ENCODE data around the gene ADAMTSL2. TPM values are rescaled to one million over a fixed set of nuclear protein-coding genes. Genes with fewer than 3 reads are reported as not detected.
"Not testable (repeated sequence)": the region's sequence is repeated elsewhere in the genome, so short reads cannot be mapped to it uniquely, and the experiment has no call there.

The ADAMTSL2 gene
- total RNA-seq, 1 donor from 2014 or later: 5.1 TPM

DNA sequence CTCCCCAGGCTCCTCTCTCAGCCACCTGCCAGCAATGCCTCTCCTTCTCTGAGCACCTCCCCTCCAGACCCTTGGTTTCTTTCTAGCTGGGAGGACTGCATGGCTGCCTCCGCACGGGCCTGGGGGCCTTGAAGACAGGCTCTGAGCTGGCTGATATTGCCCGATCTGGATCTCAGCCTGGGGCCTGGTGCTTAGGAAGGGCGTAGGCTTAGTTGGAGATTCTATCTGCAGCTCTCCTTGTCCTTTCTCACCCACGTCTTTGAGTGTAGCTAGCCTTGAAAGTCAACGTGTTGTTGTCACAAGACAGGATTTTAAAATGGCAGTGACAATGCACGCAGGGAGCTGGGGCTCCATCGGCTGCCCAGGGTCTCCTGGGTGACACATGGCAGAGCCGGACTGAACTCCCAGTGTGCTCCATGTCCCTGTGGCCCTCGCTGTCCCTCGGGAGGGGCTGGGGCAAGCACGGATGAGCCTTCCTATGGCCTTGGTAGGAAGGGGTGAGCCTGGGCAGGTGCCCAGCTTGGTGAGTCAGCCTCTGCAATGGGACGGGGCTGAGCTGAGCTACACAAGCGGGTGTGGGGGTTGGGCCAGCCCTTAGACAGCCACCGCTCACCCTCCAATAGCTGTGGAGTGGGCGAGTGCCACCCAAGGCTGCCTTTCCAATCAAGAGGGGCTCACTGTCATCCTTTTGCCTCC is 9.4 kb downstream of the ADAMTSL2 start:
- intact Hi-C loops (cut with micrococcal nuclease): no loop called here
- DNase-seq (no peak), ATAC-seq (no peak)

DNA sequence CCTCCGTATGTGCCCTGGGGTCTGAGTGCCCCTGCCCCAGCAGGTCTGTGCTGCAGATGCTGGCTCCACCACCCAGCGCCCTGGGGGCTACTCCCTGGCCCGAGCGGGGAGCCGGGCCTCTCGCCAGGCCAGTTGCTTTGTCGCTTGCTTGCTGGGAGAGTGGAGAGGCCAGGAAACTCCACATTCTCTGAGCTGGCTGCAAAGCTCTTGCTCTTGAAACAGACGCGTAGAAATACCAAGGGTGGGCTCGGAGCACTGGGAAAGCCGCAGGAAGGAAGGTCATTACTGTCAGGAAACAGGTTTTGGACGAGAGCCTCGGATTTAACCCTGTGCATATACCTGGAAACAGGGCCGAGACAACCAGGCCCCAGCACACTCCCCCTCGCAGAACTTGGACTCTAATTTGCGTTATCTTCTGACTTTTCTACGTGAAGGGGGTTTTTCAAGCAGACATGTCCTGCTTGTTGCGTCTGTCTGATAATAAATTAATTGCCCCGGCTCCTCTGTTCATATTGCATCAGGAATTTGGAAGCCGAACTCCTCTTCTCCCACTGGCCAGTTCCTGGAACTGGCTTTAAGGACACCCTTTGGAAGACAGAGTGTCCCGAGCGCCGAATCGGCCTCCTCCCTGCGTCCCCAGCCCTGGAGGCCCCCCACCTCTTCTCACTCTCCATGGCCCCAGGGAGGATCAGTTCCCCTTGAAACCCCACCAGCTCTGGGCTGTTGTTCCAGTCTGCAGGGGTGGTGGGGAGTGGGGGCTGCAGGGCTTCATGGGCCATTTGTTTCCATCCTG is 11.2 kb downstream of the ADAMTSL2 start:
- peak; percentile 62 for DNase-seq
- ATAC-seq: peak; percentile 58
- intact Hi-C loops (cut with micrococcal nuclease): no loop called here

DNA sequence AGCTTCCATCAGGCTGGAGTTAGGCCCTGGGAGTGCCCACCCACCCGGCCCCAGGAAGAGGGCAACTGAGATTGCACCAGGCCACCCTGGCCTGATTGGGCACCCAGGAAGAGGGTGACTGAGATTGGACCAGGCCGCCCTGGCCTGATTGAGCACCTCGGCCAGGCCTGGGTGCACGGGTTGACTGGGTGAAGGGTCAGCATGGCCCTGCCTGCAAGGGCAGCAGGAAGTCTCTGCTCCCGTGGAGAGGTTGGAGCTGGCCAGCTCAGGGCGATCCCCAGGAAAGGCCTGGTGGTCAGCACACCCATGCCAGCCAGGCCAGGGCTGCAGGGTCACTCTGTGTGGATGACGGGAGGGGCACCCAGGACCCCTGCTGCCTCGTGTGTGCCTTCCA is 11.8 kb downstream of the ADAMTSL2 start:
- ATAC-seq (no peak), DNase-seq (no peak)

DNA sequence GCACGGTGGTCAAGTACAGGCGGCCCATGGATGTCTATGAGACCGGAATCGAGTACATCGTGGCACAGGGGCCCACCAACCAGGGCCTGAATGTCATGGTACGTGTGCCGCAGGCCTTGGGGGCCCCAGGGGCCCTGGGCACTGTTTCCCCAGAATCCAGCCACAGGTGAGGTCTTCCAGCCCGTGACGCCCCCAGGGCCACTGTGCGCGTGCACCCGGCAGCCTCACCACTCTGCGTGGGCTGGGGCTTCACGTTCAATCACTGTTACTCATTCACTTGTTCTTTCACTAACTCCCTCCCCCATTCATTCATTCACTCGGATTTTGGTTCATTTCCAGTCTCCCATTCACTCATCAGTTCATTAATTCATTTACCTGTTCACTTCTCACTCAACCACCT is 12.6 kb downstream of the ADAMTSL2 start:
- ATAC-seq (no peak), DNase-seq (no peak)
- intact Hi-C loops (cut with micrococcal nuclease): no loop called here

More for the DNA sequence above, 11.8 kb downstream of the ADAMTSL2 start:
- intact Hi-C loops (cut with micrococcal nuclease): no loop called here

DNA sequence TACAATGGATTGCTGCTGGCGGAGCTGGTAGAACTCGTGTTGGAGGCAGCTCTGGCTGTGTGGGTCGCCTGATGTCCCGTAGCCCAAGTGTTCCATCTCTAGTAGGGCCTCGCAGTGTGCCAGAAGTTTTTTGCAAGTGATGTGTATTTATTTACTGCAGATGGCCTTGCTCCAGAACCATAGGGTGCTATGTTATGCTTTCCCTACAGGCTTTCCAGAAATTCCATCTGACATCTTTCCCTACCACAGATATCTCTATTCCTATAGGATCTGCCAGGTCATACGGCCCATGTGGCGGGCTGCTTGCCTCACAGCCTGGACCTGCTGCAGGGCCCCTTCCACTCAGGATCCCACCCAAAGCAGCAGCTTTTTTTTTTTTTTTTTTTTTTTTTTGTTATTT is 16.9 kb downstream of the ADAMTSL2 start:
- no peak for DNase-seq
- intact Hi-C loops (cut with micrococcal nuclease): no loop called here
- no peak for ATAC-seq

DNA sequence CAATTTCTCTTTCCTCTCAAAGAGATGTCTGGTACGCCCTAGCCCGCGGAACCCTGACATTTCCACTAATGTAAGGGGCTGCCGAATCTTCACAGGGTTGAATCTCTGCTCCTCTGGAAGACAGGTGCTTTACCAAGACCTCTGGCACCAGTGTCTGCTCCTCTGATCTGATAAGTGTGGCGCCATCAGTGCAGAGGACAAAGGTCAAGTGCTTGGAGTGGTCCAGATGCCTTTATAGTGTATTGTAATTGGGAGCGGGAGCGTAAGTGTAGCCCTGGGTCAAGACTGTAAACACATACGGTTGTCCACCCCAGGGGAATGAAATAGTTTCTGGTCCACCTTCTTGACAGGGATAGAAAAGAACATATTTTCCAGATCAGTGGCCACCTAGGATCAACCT is 17.7 kb downstream of the ADAMTSL2 start:
- DNase-seq (no peak), ATAC-seq (no peak)
- intact Hi-C loops (cut with micrococcal nuclease): no loop called here

DNA sequence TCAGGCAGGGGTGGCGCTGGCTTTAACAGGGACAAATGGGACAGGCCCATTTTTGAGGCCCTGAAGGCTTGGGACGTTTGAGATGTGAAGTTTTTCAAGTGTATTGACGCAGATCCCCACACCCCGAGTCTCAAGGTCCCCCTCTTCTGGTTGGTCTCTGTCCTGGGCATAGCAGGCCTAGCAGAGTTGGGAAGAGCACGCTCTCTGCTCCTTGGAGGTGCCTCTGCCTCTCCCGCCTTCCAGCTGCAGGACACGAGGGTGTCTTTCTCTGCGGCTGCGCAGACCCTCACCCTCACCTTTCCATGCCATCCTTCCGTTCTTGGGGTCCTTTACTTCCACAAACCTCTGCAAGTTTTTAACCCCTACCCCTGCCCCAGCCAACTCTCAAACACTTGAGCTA is 18.6 kb downstream of the ADAMTSL2 start:
- DNase-seq: no peak
- intact Hi-C loops (cut with micrococcal nuclease): no loop called here

DNA sequence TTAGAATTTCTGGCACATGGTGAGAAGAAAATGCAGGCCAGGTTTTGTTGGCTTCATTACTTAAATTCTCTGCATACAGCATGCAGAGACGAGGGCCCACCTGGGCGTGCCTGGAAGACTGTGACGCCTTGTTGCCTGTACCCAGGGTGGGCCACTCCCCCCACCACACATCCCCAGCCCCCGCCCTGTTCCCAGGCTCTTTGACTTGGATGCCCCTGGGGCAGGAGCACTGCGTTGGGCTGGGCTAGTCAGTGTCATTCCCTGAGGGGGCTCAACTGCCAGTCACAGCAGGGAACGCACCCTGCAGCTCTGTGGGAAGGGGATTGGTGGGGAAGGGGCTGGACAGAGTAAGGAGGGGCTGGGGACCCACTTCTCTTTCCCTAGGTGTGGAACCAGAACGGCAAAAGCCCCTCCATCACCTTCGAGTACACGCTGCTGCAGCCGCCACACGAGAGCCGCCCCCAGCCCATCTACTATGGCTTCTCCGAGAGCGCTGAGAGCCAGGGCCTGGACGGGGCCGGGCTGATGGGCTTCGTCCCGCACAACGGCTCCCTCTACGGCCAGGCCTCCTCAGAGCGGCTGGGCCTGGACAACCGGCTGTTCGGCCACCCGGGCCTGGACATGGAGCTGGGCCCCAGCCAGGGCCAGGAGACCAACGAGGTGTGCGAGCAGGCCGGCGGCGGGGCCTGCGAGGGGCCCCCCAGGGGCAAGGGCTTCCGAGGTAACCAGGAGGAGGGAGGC is 19.6 kb downstream of the ADAMTSL2 start:
- intact Hi-C loops (cut with micrococcal nuclease): no loop called here
- ATAC-seq (no peak), DNase-seq (no peak)

More for the DNA sequence above, 18.6 kb downstream of the ADAMTSL2 start:
- no peak for ATAC-seq

DNA sequence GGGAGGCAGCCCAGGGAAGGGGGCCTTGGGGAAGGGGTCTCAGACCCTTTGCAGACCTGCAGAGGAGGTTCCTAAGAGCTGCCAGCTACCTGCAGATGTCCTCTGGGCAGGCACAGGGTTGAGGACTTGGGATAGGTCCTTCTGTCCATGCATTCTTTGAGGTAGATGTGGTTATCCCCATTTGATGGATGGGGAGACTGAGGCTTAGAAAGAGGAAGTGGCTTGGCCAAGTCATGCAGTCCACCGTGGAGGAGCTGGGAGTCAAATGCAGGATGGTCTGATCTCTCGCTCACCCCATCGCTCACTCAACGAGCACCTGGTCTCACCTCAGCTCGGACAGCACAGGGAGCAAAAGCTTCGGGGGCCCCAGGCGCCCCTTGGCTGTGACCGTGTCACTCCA is 20.2 kb downstream of the ADAMTSL2 start:
- no peak for DNase-seq
- intact Hi-C loops (cut with micrococcal nuclease): no loop called here
- no peak for ATAC-seq

DNA sequence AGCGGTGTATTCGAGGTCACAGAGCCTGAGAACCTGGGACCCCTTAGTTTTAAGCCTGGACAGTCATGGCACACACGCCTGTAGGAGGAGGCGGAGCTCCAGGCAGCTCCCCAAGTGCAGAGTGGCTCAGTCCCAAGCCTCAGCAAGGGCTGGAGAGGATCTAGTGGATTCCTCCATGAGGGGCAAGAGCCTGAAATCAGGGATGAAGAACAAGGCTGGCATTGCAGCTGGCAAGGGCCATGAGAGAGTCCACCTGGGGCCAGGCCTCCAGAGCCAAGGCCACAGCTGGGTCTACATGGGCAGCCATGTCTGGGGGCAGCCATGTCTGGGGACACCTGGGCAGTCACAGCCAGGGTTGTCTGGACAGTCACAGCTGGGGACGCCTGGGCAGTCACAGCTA is 21.9 kb downstream of the ADAMTSL2 start:
- intact Hi-C loops (cut with micrococcal nuclease): no loop called here
- ATAC-seq (no peak), DNase-seq (no peak)

DNA sequence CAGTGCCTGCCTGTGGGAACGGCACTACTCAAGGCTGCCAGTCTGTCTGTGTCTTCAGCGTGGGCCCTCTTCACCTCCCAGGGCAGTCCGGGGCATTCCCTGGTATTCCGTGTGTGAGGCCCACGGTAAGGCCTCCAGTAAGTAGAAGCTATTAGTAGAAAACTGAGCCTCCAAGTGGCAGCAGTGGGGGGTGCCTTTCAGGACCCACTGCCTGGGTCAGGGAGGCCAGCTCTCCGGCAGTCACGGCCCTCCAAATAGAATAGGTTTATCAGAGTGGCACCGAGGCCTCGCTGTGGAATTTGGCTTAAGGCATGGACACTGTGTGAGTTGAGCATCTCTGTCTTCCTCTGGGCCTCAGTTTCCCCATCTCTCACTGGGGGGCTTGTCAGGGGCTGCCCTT is 23.1 kb downstream of the ADAMTSL2 start:
- DNase-seq (no peak), ATAC-seq (no peak)
- intact Hi-C loops (cut with micrococcal nuclease): no loop called here

DNA sequence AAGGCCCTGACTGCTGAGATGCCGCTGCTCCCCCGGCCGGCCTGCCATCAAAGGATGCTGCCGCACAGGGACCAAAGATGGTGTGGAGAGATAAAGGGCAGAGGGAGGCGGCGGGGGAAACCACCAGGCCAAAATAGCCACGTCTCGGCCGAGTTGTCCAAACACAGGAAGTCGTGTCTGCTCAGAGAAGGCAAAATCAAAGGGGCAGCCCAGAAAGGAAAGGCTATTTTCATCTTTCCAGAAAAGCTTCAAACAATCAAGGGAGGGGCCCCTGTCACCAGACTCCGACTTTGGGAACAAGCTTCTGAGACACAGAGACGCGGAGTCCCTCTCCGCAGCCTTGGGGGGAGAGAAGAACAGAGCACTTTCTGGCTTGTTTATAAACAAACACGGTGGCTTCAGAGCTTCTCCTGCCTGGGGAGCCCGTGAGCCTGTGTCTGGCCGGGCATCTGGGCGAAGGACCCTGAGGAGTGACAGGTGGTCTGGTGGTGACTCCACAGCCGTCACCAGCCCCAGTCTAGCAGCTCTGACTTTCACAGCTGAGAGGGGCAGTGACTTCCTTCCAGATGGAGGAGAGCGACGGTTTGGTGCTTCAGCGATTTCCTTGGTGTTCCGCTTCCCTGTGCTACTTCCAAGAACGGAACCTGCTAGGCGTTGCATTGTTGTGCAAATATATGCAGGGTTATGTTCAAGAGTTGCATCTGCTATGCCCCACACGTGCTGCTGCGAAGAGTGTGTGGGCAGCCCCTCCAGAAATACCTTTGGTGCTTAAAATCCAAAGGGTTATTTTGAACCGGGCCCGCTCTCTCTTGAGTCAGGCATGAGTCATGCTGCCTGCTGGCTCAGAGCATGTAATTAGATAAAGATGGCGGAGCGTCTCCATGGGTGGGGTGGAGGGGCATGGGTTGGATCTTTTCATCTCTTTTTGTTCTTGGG is 24.0 kb downstream of the ADAMTSL2 start:
- ATAC-seq: peak; percentile 56
- no peak for DNase-seq
- intact Hi-C loops (cut with micrococcal nuclease): no loop called here

DNA sequence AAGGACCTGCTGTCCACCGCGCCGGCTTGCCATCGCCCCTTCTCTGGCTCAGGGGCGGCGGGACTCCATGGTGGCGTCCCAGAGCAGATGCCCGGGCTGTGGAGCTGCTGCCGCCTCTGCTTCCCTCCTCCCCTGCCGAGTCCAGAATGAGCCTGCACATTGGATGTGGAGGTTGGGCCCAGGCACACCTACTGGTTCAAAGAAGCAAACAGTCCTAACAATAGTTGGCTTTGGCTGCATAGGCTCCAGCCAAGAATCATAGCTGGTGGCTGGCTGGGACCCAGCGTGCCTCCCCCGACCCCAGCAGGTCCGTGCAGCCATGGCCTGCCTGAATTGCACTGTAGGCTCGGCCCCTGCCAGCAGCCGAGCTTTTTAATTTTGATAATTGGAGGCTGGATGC is 25.8 kb downstream of the ADAMTSL2 start:
- DNase-seq (peak; percentile 70), ATAC-seq (peak; percentile 60)

DNA sequence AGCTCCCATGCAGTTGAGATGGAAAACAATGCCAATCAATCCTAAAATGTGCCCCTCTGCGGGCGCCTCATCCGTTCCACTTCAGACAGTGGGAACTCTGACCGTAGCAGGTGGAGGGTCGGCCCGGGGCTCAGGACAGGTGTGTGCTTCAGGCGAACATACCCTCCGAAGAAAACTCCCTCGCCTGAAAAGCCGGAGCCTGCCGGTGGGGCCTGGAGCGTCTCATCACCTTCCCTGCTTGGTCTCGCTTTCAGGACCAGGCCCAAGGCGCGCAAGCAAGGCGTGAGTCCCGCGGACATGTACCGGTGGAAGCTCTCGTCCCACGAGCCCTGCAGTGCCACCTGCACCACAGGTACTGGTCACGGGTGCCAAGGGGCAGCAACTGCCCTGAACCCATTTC is 26.4 kb downstream of the ADAMTSL2 start:
- intact Hi-C loops (cut with micrococcal nuclease): no loop called here
- DNase-seq (no peak), ATAC-seq (no peak)

More for the DNA sequence above, 25.8 kb downstream of the ADAMTSL2 start:
- intact Hi-C loops (cut with micrococcal nuclease): no loop called here

DNA sequence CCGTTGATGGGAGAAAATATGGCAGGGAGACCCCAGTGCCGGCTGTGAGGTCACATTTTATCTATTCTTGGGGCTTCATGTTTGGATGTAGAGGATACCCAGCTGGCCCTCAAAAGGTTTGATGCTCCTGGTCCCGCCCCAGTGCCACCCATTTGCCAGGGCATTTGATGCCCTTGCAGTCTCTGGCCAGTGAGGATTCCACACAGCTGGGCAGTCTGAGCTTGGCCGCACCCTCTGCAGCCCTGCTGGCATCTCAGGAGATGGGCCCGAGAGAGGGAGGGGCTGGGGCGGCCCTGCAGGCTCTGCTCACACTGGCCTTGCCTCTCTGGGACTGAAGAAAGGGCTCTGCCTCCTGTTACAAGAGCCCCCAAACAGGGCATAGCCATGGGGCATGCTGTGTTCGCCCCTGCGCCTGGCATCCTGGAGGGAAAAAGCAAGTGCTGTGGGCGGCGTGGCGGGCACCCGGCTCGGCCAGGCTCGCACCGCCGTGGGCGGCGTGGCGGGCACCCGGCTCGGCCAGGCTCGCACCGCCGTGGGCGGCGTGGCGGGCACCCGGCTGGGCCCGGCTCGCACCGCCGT is 27.6 kb downstream of the ADAMTSL2 start:
- ATAC-seq: no peak
- intact Hi-C loops (cut with micrococcal nuclease): no loop called here
- no peak for DNase-seq

DNA sequence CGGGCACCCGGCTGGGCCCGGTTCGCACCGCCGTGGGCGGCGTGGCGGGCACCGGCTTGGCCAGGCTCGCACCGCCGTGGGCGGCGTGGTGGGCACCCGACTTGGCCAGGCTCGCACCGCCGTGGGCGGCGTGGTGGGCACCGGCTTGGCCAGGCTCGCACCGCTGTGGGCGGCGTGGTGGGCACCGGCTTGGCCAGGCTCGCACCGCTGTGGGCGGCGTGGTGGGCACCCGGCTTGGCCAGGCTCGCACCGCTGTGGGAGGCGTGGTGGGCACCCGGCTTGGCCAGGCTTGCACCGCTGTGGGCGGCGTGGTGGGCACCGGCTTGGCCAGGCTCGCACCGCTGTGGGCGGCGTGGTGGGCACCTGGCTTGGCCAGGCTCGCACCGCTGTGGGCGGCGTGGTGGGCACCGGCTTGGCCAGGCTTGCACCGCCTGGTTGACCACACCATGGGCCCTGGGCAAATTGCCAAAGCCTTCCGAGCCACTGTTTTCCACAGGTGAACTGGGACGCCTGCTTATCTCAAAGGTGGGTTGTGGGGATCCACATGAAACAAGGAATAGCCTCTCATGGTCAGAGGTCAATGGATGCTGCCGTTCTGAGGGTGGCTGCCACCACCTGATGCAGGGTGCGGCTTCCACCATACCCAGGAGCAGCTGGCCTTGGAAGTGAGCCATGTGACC is 28.2 kb downstream of the ADAMTSL2 start:
- intact Hi-C loops (cut with micrococcal nuclease): no loop called here
- DNase-seq (no peak), ATAC-seq (no peak)

DNA sequence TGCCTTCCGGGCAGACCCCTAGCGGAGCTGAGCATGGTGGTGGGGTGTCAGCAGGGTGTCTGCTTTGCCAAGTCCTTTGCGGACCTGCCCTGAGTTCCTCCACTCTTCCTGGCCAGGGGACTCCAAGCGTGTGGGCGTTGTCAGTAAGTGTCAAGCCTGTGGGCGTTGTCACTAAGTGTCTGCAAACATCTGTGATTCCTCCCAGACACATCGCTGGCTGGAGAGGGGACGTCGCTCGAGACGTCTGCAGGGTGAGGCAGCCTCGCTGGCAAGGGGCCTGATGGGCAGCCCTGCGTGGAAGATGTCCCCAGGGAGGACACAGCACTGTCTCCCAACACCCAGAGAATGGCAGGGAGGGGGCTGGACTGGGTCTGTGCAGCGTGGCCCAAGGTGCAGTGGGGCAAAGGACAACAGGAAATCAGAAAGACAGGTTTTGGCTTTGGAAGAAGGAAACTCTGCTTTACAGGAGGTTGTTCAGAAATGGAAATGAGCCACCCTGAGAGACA is 28.8 kb downstream of the ADAMTSL2 start:
- peak; percentile 80 for DNase-seq
- intact Hi-C loops (cut with micrococcal nuclease): no loop called here
- peak; percentile 55 for ATAC-seq

DNA sequence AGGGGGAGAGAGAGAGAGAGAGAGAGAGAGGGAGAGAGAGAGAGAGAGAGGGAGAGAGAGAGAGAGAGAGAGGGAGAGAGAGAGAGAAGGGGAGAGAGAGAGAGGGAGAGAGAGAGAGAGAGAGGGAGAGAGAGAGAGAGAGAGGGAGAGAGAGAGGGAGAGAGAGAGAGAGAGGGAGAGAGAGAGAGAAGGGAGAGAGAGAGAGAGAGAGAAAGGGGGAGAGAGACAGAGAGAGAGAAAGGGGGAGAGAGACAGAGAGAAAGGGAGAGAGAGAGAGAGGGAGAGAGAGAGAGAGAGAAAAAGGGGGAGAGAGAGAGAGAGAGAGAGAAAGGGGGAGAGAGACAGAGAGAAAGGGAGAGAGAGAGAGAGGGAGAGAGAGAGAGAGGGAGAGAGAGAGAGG is 29.3 kb downstream of the ADAMTSL2 start:
- DNase-seq; ATAC-seq; intact Hi-C loops (cut with micrococcal nuclease): not testable (repeated sequence)
